ENCODE measurements around the gene ADAMTSL2.

- TF ChIP-seq CTCF (IDR thresholded peaks at IDR 0.05) = no peak
- TF ChIP-seq POLR2AphosphoS5 (IDR thresholded peaks at IDR 0.05) = no peak
- TF ChIP-seq POLR2A (IDR thresholded peaks at IDR 0.05; ENCODE audit: low read depth) = no peak
These were observed 31.9 kb downstream of the ADAMTSL2 start for GRCh38 chr9:133566382-133566781.
